SK-N-SH (cell line): ENCODE results near the gene ARAP1. TPM values are rescaled to one million over a fixed set of nuclear protein-coding genes. Genes with fewer than 3 reads are reported as not detected.

ENCODE experiments used
- CTCF ChIA-PET: fragments of 300-600, 350-600 bp; formaldehyde crosslinking; extraction: SDS; loops from one replicate; lab custom pipeline; 2021; lab: Yijun Ruan, JAX
- POLR2A ChIA-PET: fragments of 350-600 bp; sonication (Branson Sonifier 250); formaldehyde crosslinking; extraction: SDS; loops from one replicate; lab custom pipeline; 2020; ENCODE audit warnings: antibody characterized with exemption, inconsistent platforms; lab: Yijun Ruan, JAX
- DNase-seq: peaks from one replicate; pipeline ENCODE4 v3.0.0; 2012
- H2AFZ ChIP-seq: fragments of 200-600 bp; sonication (generic); 2 replicates; pipeline ENCODE4 v1.8.1; 2016; ENCODE audit warnings: antibody characterized with exemption, mild to moderate bottlenecking, low read depth
- H3F3A ChIP-seq: fragments of 200-600 bp; sonication (generic); replicated peaks from 2 replicates; pipeline ENCODE3; 2016; ENCODE audit warnings: antibody characterized with exemption, mild to moderate bottlenecking; ENCODE audit not compliant: insufficient read depth
- H3K27ac ChIP-seq, 2 experiments: fragments of 200-500 bp in 1 of 2; fragments of 200-600 bp in 1 of 2; sonication (Bioruptor generic) in 1 of 2; sonication (generic), shearing (Covaris generic) in 1 of 2; 2 replicates each; pipeline versions ENCODE4 v1.5.1 to v1.6.1; 2014 to 2016; ENCODE audit warnings: low read depth in 2 of 2, inconsistent platforms in 1 of 2, low read length in 1 of 2, mild to moderate bottlenecking in 1 of 2, mixed read lengths in 1 of 2
- H3K27me3 ChIP-seq: fragments of 200-600 bp; sonication (generic), shearing (Covaris generic); 2 replicates; pipeline ENCODE4 v1.6.1; 2016; ENCODE audit warnings: mixed run types; ENCODE audit not compliant: insufficient read depth
- H3K36me3 ChIP-seq, 2 experiments: fragments of 200-500 bp in 1 of 2; fragments of 200-600 bp in 1 of 2; sonication (Bioruptor generic) in 1 of 2; sonication (generic) in 1 of 2; replicated peaks in 1 of 2; 2 replicates each; pipeline versions ENCODE3 to v1.5.1; 2014 to 2016; ENCODE audit warnings: low read length in 1 of 2, mild to moderate bottlenecking in 1 of 2; ENCODE audit not compliant: insufficient read depth in 2 of 2, control insufficient read depth in 1 of 2
- H3K4me1 ChIP-seq, 2 experiments: fragments of 200-500 bp in 1 of 2; fragments of 200-600 bp in 1 of 2; sonication (Bioruptor generic) in 1 of 2; sonication (generic), shearing (Covaris generic) in 1 of 2; 2 replicates each; pipeline versions ENCODE4 v1.5.1 to v1.6.1; 2014 to 2016; ENCODE audit warnings: low read depth in 1 of 2, low read length in 1 of 2, mixed run types in 1 of 2; ENCODE audit not compliant: insufficient read depth in 2 of 2, control insufficient read depth in 1 of 2
- H3K4me2 ChIP-seq: fragments of 200-600 bp; sonication (generic), shearing (Covaris generic); 2 replicates; pipeline ENCODE4 v1.6.1; 2017; ENCODE audit warnings: mixed run types
- H3K4me3 ChIP-seq, 2 experiments: fragments of 200-500 bp in 1 of 2; fragments of 200-600 bp in 1 of 2; sonication (Bioruptor generic) in 1 of 2; sonication (generic), shearing (Covaris generic) in 1 of 2; 2 replicates each; pipeline versions ENCODE4 v1.5.1 to v1.8.1; 2014 to 2016; ENCODE audit warnings: low read depth in 2 of 2, inconsistent platforms in 1 of 2, low read length in 1 of 2, mild to moderate bottlenecking in 1 of 2, mixed read lengths in 1 of 2, moderate library complexity in 1 of 2
- H3K79me2 ChIP-seq: fragments of 200-600 bp; sonication (generic); 2 replicates; pipeline ENCODE4 v1.8.1; 2017; ENCODE audit warnings: mild to moderate bottlenecking; ENCODE audit not compliant: insufficient read depth
- H3K9ac ChIP-seq: fragments of 200-600 bp; sonication (generic); 2 replicates; pipeline ENCODE4 v1.6.1; 2017; ENCODE audit warnings: mixed run types
- H3K9me2 ChIP-seq: fragments of 200-600 bp; sonication (generic); 2 replicates; pipeline ENCODE4 v1.6.1; 2017; ENCODE audit warnings: mixed run types
- H3K9me3 ChIP-seq: fragments of 200-600 bp; sonication (generic); 2 replicates; pipeline ENCODE4 v1.6.1; 2017; ENCODE audit warnings: mixed run types, mild to moderate bottlenecking, moderate library complexity
- H4K20me1 ChIP-seq: fragments of 200-600 bp; sonication (generic); 2 replicates; pipeline ENCODE4 v1.6.1; 2017; ENCODE audit warnings: mild to moderate bottlenecking, mixed run types; ENCODE audit not compliant: insufficient read depth
- CTCF ChIP-seq: fragments of 200-600 bp; sonication (generic); IDR thresholded peaks from 2 replicates; pipeline ENCODE4 v1.6.1; 2017; ENCODE audit warnings: antibody characterized with exemption, mild to moderate bottlenecking, moderate library complexity
- FOXM1 ChIP-seq: IDR thresholded peaks from 2 replicates; pipeline ENCODE4 v1.4.0; 2012; ENCODE audit warnings: low read depth, mild to moderate bottlenecking
- JUND ChIP-seq: IDR thresholded peaks from 2 replicates; pipeline ENCODE4 v1.4.0; 2012
- PBX3 ChIP-seq: IDR thresholded peaks from 2 replicates; pipeline ENCODE4; 2012
- POLR2AphosphoS5 ChIP-seq: IDR thresholded peaks from 2 replicates; pipeline ENCODE4 v1.6.1; 2012; ENCODE audit warnings: low read depth, low read length
- REST ChIP-seq: IDR thresholded peaks from 2 replicates; pipeline ENCODE4 v1.6.1; 2012; ENCODE audit warnings: mild to moderate bottlenecking, low read depth, low read length, moderate library complexity
- RFX5 ChIP-seq: IDR thresholded peaks from 2 replicates; pipeline ENCODE4 v1.6.1; 2012; ENCODE audit warnings: mild to moderate bottlenecking, improper control_type of control experiment, low read length
- SMC3 ChIP-seq: IDR thresholded peaks from 2 replicates; pipeline ENCODE4 v1.6.1; 2012; ENCODE audit warnings: low read depth, low read length, improper control_type of control experiment
- TEAD4 ChIP-seq: IDR thresholded peaks from 2 replicates; pipeline ENCODE4 v1.4.0; 2012; ENCODE audit warnings: mild to moderate bottlenecking, borderline replicate concordance; ENCODE audit not compliant: insufficient read depth
- USF1 ChIP-seq: IDR thresholded peaks from 2 replicates; pipeline ENCODE4 v1.4.0; 2012; ENCODE audit warnings: low read depth, borderline replicate concordance
- USF2 ChIP-seq: fragments of 150-350 bp; IDR thresholded peaks from 2 replicates; pipeline ENCODE4 v1.6.1; 2017; ENCODE audit warnings: antibody characterized with exemption, low read length, low read depth, borderline replicate concordance
- WGBS: methylation state at CpG from one replicate; pipeline ENCODE4 v1.1.6; 2017; ENCODE audit warnings: low lambda C conversion rate; 5-methylcytosine and 5-hydroxymethylcytosine counted together
- polyA plus RNA-seq, 3 experiments: library from polyadenylated mRNA; depleted of rRNA; stranded (reverse); fragments of >200 nt; gene quantifications; 2 replicates each; pipeline ENCODE4 v1.2.3, GENCODE V29; 2012

ARAP1 gene
- polyA plus RNA-seq, 1 of the 3 experiments (the other 2 are of a cell fraction): 56.6 TPM

- no peaks in the 10 kb centered on the region for H3K9me3 ChIP-seq
- no peaks in the 10 kb centered on the region for H3K27me3 ChIP-seq
- no peak for DNase-seq
- H2AFZ ChIP-seq: no peak overlapping the region
- no peaks in the 10 kb centered on the region for H3K79me2 ChIP-seq
- H3K4me3 ChIP-seq: no peak overlapping the region
- no peaks in the 10 kb centered on the region for H4K20me1 ChIP-seq
- no peak overlapping the region for H3K4me2 ChIP-seq
- H3K9me2 ChIP-seq: no peaks in the 10 kb centered on the region
- 72% methylated on average over 4 of the region's 13 CpGs for WGBS
- no peak overlapping the region for H3K9ac ChIP-seq
- TF ChIP-seq USF1 (no peak), FOXM1 (no peak), TEAD4 (no peak), JUND (no peak), REST (no peak), POLR2AphosphoS5 (no peak), CTCF (no peak)
- no peaks in the 10 kb centered on the region; a peak in 1 of 4 replicates for H3K4me1 ChIP-seq
- peaks cover 3% of the 10 kb centered on the region for H3F3A ChIP-seq
- ChIA-PET CTCF (interaction anchor here (2.0 kb wide), 1 partner anchor 28 kb away, joined by 5 read pairs; no protein-coding TSS in a partner anchor), POLR2A (no interaction called here)
- no peak overlapping the region for H3K27ac ChIP-seq
- no peaks in the 10 kb centered on the region for H3K36me3 ChIP-seq
Measured at GRCh38 chr11:72764503-72764902, 12.3 kb upstream of the ARAP1 start.

GRCh38 chr11:72763823-72764222 lies 11.6 kb upstream of the ARAP1 start:
- DNase-seq: no peak
- Histone ChIP-seq H3K4me2 (no peak overlapping the region), H2AFZ (no peak overlapping the region), H3F3A (no peaks in the 10 kb centered on the region), H3K9me3 (no peaks in the 10 kb centered on the region), H3K4me1 (peaks cover 0 to 1% of the 10 kb centered on the region in 2 experiments; a peak in 3 of 4 replicates), H4K20me1 (no peaks in the 10 kb centered on the region), H3K9ac (no peak overlapping the region), H3K9me2 (no peaks in the 10 kb centered on the region), H3K27me3 (no peaks in the 10 kb centered on the region), H3K79me2 (no peaks in the 10 kb centered on the region), H3K36me3 (no peaks in the 10 kb centered on the region), H3K27ac (no peak overlapping the region), H3K4me3 (no peak overlapping the region)
- CTCF ChIA-PET: interaction anchor here (2.0 kb wide), 1 partner anchor 29 kb away, joined by 5 read pairs; no protein-coding TSS in a partner anchor
- 83% methylated on average over 2 of the region's 4 CpGs for WGBS
- POLR2A ChIA-PET: no interaction called here
- TF ChIP-seq PBX3 (no peak), REST (no peak), USF2 (no peak), RFX5 (no peak), FOXM1 (no peak), SMC3 (no peak), CTCF (no peak)
